H1 (cell line): ENCODE results near the gene ZFYVE1. TPM values are rescaled to one million over a fixed set of nuclear protein-coding genes. Genes with fewer than 3 reads are reported as not detected.
"Not testable (repeated sequence)": the region's sequence is repeated elsewhere in the genome, so short reads cannot be mapped to it uniquely, and the experiment has no call there.

Source experiments
- CTCF ChIA-PET: fragments of 300-600 bp; sonication (Branson Sonifier 250); formaldehyde crosslinking; loops from one replicate; lab custom pipeline; 2021; ENCODE audit not compliant: partially characterized antibody; lab: Charles Lee
- POLR2A ChIA-PET: fragments of 300-600 bp; sonication (Branson Sonifier 250); formaldehyde crosslinking; loops from one replicate; lab custom pipeline; 2021; ENCODE audit warnings: inconsistent platforms; ENCODE audit not compliant: partially characterized antibody; lab: Charles Lee
- DNase-seq, 2 experiments: peaks; one replicate each; pipeline versions ENCODE4 v3.0.0 to v3.0.0-alpha.2; 2010 to 2022; ENCODE audit warnings: low spot score in 2 of 2, low read depth in 1 of 2, mixed read lengths in 1 of 2
- FAIRE-seq: peaks from 2 replicates; lab custom pipeline; 2011; peaks lifted over from hg19 to GRCh38; lab: Jason Lieb, UNC
- H2AFZ ChIP-seq: 2 replicates; pipeline ENCODE4 v1.8.1; 2012; ENCODE audit warnings: low read length, inconsistent platforms
- H2AK5ac ChIP-seq: 2 replicates; pipeline ENCODE4 v1.6.1; 2013; ENCODE audit warnings: low read depth, low read length
- H2BK120ac ChIP-seq: replicated peaks from 2 replicates; pipeline ENCODE3; 2013; ENCODE audit warnings: low read depth, low read length, inconsistent platforms
- H2BK12ac ChIP-seq: 2 replicates; pipeline ENCODE4 v1.6.1; 2013; ENCODE audit warnings: low read depth, low read length
- H2BK15ac ChIP-seq: 2 replicates; pipeline ENCODE4 v1.6.1; 2013; ENCODE audit warnings: low read length
- H2BK20ac ChIP-seq: 2 replicates; pipeline ENCODE4 v1.6.1; 2013; ENCODE audit warnings: low read length
- H2BK5ac ChIP-seq: 2 replicates; pipeline ENCODE4 v1.6.1; 2013; ENCODE audit warnings: low read depth, low read length
- H3K14ac ChIP-seq: 2 replicates; pipeline ENCODE4 v1.6.1; 2013; ENCODE audit warnings: inconsistent platforms; ENCODE audit not compliant: insufficient read length
- H3K18ac ChIP-seq: 2 replicates; pipeline ENCODE4 v1.6.1; 2013; ENCODE audit warnings: low read length; ENCODE audit errors: extremely low read depth
- H3K23ac ChIP-seq: 2 replicates; pipeline ENCODE4 v1.6.1; 2013; ENCODE audit warnings: inconsistent platforms; ENCODE audit not compliant: insufficient read length
- H3K23me2 ChIP-seq: 2 replicates; pipeline ENCODE4 v1.6.1; 2013; ENCODE audit warnings: low read depth, low read length
- H3K27ac ChIP-seq: 2 replicates; pipeline ENCODE4 v1.6.1; 2011; ENCODE audit warnings: low read depth, low read length, inconsistent platforms
- H3K27me3 ChIP-seq, 4 experiments: replicated peaks in 1 of 4; 1 replicate in 1 of 4; 2 replicates in 3 of 4; pipeline versions ENCODE4 v1.6.1 to v1.8.1; 2011 to 2013; ENCODE audit warnings: low read length in 3 of 4, mild to moderate bottlenecking in 3 of 4, inconsistent platforms in 2 of 4, mixed read lengths in 2 of 4, moderate library complexity in 1 of 4; ENCODE audit not compliant: control insufficient read depth in 3 of 4, insufficient read depth in 3 of 4; ENCODE audit errors: extremely low read depth in 1 of 4
- H3K36me3 ChIP-seq, 4 experiments: 2 replicates each; pipeline versions ENCODE4 v1.6.1 to v1.8.1; 2011 to 2013; ENCODE audit warnings: mild to moderate bottlenecking in 4 of 4, low read length in 3 of 4, moderate library complexity in 2 of 4, control low read depth in 1 of 4, inconsistent platforms in 1 of 4; ENCODE audit not compliant: insufficient read depth in 4 of 4, control insufficient read depth in 2 of 4
- H3K4ac ChIP-seq: replicated peaks from 2 replicates; pipeline ENCODE3; 2013; ENCODE audit warnings: low read length, low read depth, mixed read lengths, inconsistent platforms; ENCODE audit not compliant: insufficient read length
- H3K4me1 ChIP-seq, 4 experiments: replicated peaks in 1 of 4; 1 replicate in 1 of 4; 2 replicates in 3 of 4; pipeline versions ENCODE4 v1.6.1 to v1.8.1; 2011 to 2013; ENCODE audit warnings: low read length in 3 of 4, inconsistent platforms in 2 of 4, mixed read lengths in 1 of 4; ENCODE audit not compliant: insufficient read depth in 4 of 4, control insufficient read depth in 3 of 4
- H3K4me2 ChIP-seq, 2 experiments: 2 replicates each; pipeline versions ENCODE4 v1.6.1 to v1.8.1; 2011 to 2013; ENCODE audit warnings: low read depth in 2 of 2, low read length in 2 of 2, control low read depth in 1 of 2, inconsistent platforms in 1 of 2, mild to moderate bottlenecking in 1 of 2; ENCODE audit not compliant: insufficient read depth in 1 of 2
- H3K4me3 ChIP-seq, 4 experiments: fragments of 200-600, 300-600 bp in 1 of 4; sonication (generic), shearing (Covaris generic), sonication (Bioruptor Twin) in 1 of 4; 2 replicates each; pipeline versions ENCODE4 v1.5.1 to v1.8.1; 2011 to 2016; ENCODE audit warnings: low read length in 4 of 4, low read depth in 3 of 4, control low read depth in 2 of 4, inconsistent platforms in 2 of 4, mild to moderate bottlenecking in 2 of 4, mixed read lengths in 1 of 4, moderate library complexity in 1 of 4; ENCODE audit not compliant: insufficient read depth in 2 of 4; ENCODE audit errors: extremely low read depth in 1 of 4
- H3K56ac ChIP-seq: replicated peaks from 2 replicates; pipeline ENCODE3; 2013; ENCODE audit warnings: low read depth, mild to moderate bottlenecking, mixed read lengths, low read length, inconsistent platforms; ENCODE audit not compliant: insufficient read length
- H3K79me1 ChIP-seq: 2 replicates; pipeline ENCODE4 v1.6.1; 2013; ENCODE audit warnings: low read depth, low read length, control low read depth
- H3K79me2 ChIP-seq, 2 experiments: 2 replicates each; pipeline versions ENCODE4 v1.6.1 to v1.8.1; 2012 to 2013; ENCODE audit warnings: low read length in 2 of 2, mild to moderate bottlenecking in 2 of 2, inconsistent platforms in 1 of 2; ENCODE audit not compliant: insufficient read depth in 2 of 2, control insufficient read depth in 1 of 2
- H3K9ac ChIP-seq, 4 experiments: replicated peaks in 1 of 4; 1 replicate in 1 of 4; 2 replicates in 3 of 4; pipeline versions ENCODE4 v1.6.1 to v1.8.1; 2011 to 2013; ENCODE audit warnings: low read depth in 3 of 4, low read length in 3 of 4, control low read depth in 2 of 4, mild to moderate bottlenecking in 2 of 4, moderate library complexity in 2 of 4, inconsistent platforms in 1 of 4; ENCODE audit errors: extremely low read depth in 1 of 4
- H3K9me3 ChIP-seq, 2 experiments: 2 replicates each; pipeline versions ENCODE4 v1.6.1 to v1.8.1; 2012 to 2013; ENCODE audit warnings: mild to moderate bottlenecking in 2 of 2, moderate library complexity in 2 of 2, control low read depth in 1 of 2, inconsistent platforms in 1 of 2, low read depth in 1 of 2, low read length in 1 of 2, mixed read lengths in 1 of 2; ENCODE audit not compliant: insufficient read depth in 2 of 2
- H4K20me1 ChIP-seq, 2 experiments: replicated peaks in 1 of 2; 2 replicates each; pipeline versions ENCODE3 to v1.8.1; 2011 to 2013; ENCODE audit warnings: inconsistent platforms in 2 of 2, low read length in 2 of 2, mild to moderate bottlenecking in 1 of 2; ENCODE audit not compliant: insufficient read depth in 2 of 2, control insufficient read depth in 1 of 2
- H4K5ac ChIP-seq: 2 replicates; pipeline ENCODE4 v1.6.1; 2013; ENCODE audit warnings: low read length, low read depth, mixed read lengths, inconsistent platforms; ENCODE audit not compliant: insufficient read length
- H4K8ac ChIP-seq: 2 replicates; pipeline ENCODE4 v1.8.0; 2013; ENCODE audit warnings: mild to moderate bottlenecking, moderate library complexity, low read length, inconsistent platforms; ENCODE audit not compliant: insufficient read depth; ENCODE audit errors: extremely low read depth
- H4K91ac ChIP-seq: replicated peaks from 2 replicates; pipeline ENCODE3; 2013; ENCODE audit warnings: low read length, mixed read lengths, inconsistent platforms; ENCODE audit not compliant: insufficient read length
- KDM1A ChIP-seq: fragments of 200-600, 300-600 bp; sonication (generic); IDR thresholded peaks from 2 replicates; pipeline ENCODE4 v1.7.1; 2016; ENCODE audit warnings: mild to moderate bottlenecking, low read length, borderline replicate concordance
- KDM5A ChIP-seq: fragments of 200-600 bp; IDR thresholded peaks from 2 replicates; pipeline ENCODE4 v1.7.1; 2012; ENCODE audit warnings: mild to moderate bottlenecking, low read length, inconsistent platforms, mixed read lengths
- WGBS, 2 experiments: shearing (Covaris generic) in 1 of 2; methylation state at CpG; one replicate each; pipeline versions ENCODE4 v1.1.6 to v1.1.7; 2013 to 2015; ENCODE audit warnings: low lambda C conversion rate in 2 of 2, mixed read lengths in 2 of 2, inconsistent platforms in 1 of 2, low coverage in 1 of 2, missing lambda C conversion rate in 1 of 2; ENCODE audit not compliant: insufficient replicate concordance in 2 of 2, insufficient coverage in 1 of 2, insufficient read length in 1 of 2; ENCODE audit errors: extremely low coverage in 1 of 2, missing lambda C conversion rate in 1 of 2; 5-methylcytosine and 5-hydroxymethylcytosine counted together
- polyA plus RNA-seq, 7 experiments: library from polyadenylated mRNA; depleted of rRNA in 3 of 7; stranded (reverse) in 5 of 7; unstranded in 2 of 7; fragments of >200 nt in 5 of 7; fragments of 200-250 nt in 2 of 7; gene quantifications; 1 replicate in 5 of 7; 2 replicates in 1 of 7; 4 replicates in 1 of 7; pipeline versions ENCODE4 v1.2.1 to v1.2.3, GENCODE V29; 2011 to 2013; ENCODE audit warnings: missing spikeins in 2 of 7, mixed read lengths in 2 of 7
- total RNA-seq: library from RNA; stranded (reverse); fragmentation: NEBNext Ultra II Directional; extraction: Animal tissue kit (Norgen Biotek cat#: 25700); gene quantifications from 2 replicates; pipeline ENCODE4 v1.2.1, GENCODE V29; 2021

ZFYVE1 gene
- total and polyA plus RNA-seq, 2 of the 8 experiments (the other 6 are each of a cell fraction or from before 2014, with no cell fraction given): 9.8 to 12.5 TPM

- TF ChIP-seq KDM1A (no peak), KDM5A (no peak)
Observed at GRCh38 chr14:72962829-72963312, 64.0 kb downstream of the ZFYVE1 start (continued).

- not testable (repeated sequence) for H4K20me1 ChIP-seq, H4K8ac ChIP-seq, H3K56ac ChIP-seq, H2BK12ac ChIP-seq, H3K4me2 ChIP-seq, H4K5ac ChIP-seq, H2BK5ac ChIP-seq, H2BK20ac ChIP-seq, H3K79me2 ChIP-seq, H3K79me1 ChIP-seq, H3K4ac ChIP-seq, H2AK5ac ChIP-seq, H3K27me3 ChIP-seq, H2AFZ ChIP-seq, H3K36me3 ChIP-seq, H3K9ac ChIP-seq, H3K23ac ChIP-seq, H3K4me1 ChIP-seq, H4K91ac ChIP-seq, H3K9me3 ChIP-seq, H2BK15ac ChIP-seq, H2BK120ac ChIP-seq, H3K18ac ChIP-seq, H3K27ac ChIP-seq, DNase-seq, FAIRE-seq, H3K14ac ChIP-seq, H3K4me3 ChIP-seq, H3K23me2 ChIP-seq
- POLR2A ChIA-PET: interaction anchor here (0.8 to 1.4 kb wide), 6 partner anchors 9 to 96 kb away, joined by 3 read pairs; partner anchors contain the start of genes RBM25 and ZFYVE1
- CTCF ChIA-PET: interaction anchor here (1.0 to 4.8 kb wide), 4 partner anchors 13 to 448 kb away, joined by 3 to 25 read pairs (median 6); no protein-coding TSS in a partner anchor
- WGBS, 2 experiments: 96% methylated on average over 8 of the region's 10 CpGs; no CpG with 5 or more reads in 1 of the 2 experiments
Observed at GRCh38 chr14:72962336-72962754, 64.6 kb downstream of the ZFYVE1 start.
